GM21619 (cell line): Measurements from ENCODE around the gene NDUFA13.

Experiments used
- ATAC-seq: cut with Tn5 transposase; IDR thresholded peaks from one replicate; pipeline ENCODE4 v1.9.1; 2021; ENCODE audit not compliant: unreplicated experiment

The NDUFA13 gene

GRCh38 chr19:19566306-19566705 is 50.3 kb downstream of the NDUFA13 start:
- no peak for ATAC-seq

- no peak for ATAC-seq
Measured at GRCh38 chr19:19567391-19567790, 51.4 kb downstream of the NDUFA13 start.

GRCh38 chr19:19568802-19569756 is 53.1 kb downstream of the NDUFA13 start:
- ATAC-seq: no peak

GRCh38 chr19:19570571-19570970 is 54.5 kb downstream of the NDUFA13 start:
- ATAC-seq: no peak

- no peak for ATAC-seq
Measured at GRCh38 chr19:19571071-19571786, 55.2 kb downstream of the NDUFA13 start.

GRCh38 chr19:19575411-19575810 is 59.4 kb downstream of the NDUFA13 start:
- ATAC-seq: no peak
